ENCODE measurements around the gene FBXO24.
A peak's percentile ranks its signal among the peaks of the same experiment; 100 is the strongest.

DNA sequence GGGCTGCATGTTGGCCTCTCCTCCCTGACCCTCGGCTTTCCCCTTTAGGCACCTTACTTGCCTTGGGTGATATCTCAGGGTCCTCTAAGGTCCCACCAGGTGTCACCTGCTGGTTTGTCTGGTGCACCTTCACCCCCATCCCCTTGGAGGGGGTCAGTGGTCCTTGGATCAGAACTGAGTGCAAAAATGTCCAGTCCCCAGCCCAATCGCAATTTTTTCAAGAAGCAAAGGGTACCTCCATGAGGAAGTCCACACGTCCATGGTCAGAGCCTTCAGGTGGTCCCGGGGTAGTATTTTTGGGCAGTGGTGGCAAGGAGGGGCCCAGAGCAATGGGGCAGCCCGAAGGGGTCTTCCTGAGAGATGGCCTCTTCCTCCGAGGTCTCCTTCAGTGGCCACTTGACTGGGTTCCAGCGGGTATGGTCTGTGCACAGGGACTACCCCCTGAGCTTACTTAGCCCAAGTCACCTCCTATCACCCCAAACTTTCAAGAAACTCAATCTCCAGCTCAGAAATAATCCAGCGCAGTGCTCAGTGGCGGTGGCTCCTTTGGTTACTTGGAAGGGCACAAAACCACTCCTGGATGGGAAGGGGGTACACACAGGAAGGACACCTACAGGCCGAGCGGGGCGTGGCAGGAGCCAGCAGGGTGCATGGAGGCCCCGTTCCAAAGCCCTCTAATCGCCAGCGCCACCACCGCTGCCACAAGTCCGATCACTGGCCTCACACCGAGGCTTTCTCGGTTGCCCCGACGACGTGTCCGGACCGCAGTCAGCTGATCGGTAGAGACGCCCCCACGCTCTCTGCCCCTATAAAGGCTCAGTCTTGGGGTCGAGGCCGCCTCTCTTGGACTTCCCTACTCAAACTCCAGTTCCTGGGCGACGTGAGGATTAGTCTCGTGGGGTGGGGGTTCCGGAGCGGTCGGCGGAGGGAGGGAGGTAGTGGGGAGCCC, 17.0 kb upstream of the FBXO24 start:
- peak; percentile 23 to 46 (median 43) for TF ChIP-seq CTCF (optimal IDR thresholded peaks at IDR 0.05 in 1 of 3, IDR thresholded peaks at IDR 0.05 in 1 of 3, conservative IDR thresholded peaks at IDR 0.05 in 1 of 3; ENCODE audit: extremely low read depth in 1 of 3, insufficient read depth in 2 of 3, low read length in 3 of 3)
- no peak for TF ChIP-seq EZH2 (IDR thresholded peaks at IDR 0.05; ENCODE audit: low read length)
